Limb (tissue), 2 donors: ENCODE data around the gene HOXC4.
A peak's percentile ranks its signal among the peaks of the same experiment; 100 is the strongest.

ENCODE experiments used
- DNase-seq, 2 donors: peaks; one replicate each; pipeline ENCODE4 v3.0.0-alpha.2; 2016; ENCODE audit errors: extremely low spot score in 2 of 2

Gene HOXC4

GRCh38 chr12:54015018-54015931, 38.4 kb upstream of the HOXC4 start:
- DNase-seq: no peak

GRCh38 chr12:54016051-54016450, 37.6 kb upstream of the HOXC4 start:
- DNase-seq: no peak

- peak; percentile 64 to 79 for DNase-seq
Measured at GRCh38 chr12:54016478-54016964, 37.1 kb upstream of the HOXC4 start.

GRCh38 chr12:54017027-54017788, 36.4 kb upstream of the HOXC4 start:
- peak in 1 of 2 donors; percentile 70 for DNase-seq

GRCh38 chr12:54017878-54018467, 35.7 kb upstream of the HOXC4 start:
- peak; percentile 89 to 93 for DNase-seq

GRCh38 chr12:54018468-54018984, 35.1 kb upstream of the HOXC4 start:
- DNase-seq: peak in 1 of 2 donors; percentile 79

GRCh38 chr12:54019091-54019811, 34.4 kb upstream of the HOXC4 start:
- DNase-seq: peak in 1 of 2 donors; percentile 72

- no peak for DNase-seq
Measured at GRCh38 chr12:54019924-54020590, 33.6 kb upstream of the HOXC4 start.

- no peak for DNase-seq
Measured at GRCh38 chr12:54020591-54021405, 32.8 kb upstream of the HOXC4 start.

- DNase-seq: peak in 1 of 2 donors; percentile 72
Measured at GRCh38 chr12:54021432-54022013, 32.1 kb upstream of the HOXC4 start.

- DNase-seq: no peak
Measured at GRCh38 chr12:54022960-54023884, 30.4 kb upstream of the HOXC4 start.

- no peak for DNase-seq
Measured at GRCh38 chr12:54024127-54024526, 29.5 kb upstream of the HOXC4 start.

- DNase-seq: no peak
Measured at GRCh38 chr12:54024581-54025305, 28.9 kb upstream of the HOXC4 start.

- no peak for DNase-seq
Measured at GRCh38 chr12:54025499-54026405, 27.9 kb upstream of the HOXC4 start.

- DNase-seq: no peak
Measured at GRCh38 chr12:54026640-54027441, 26.8 kb upstream of the HOXC4 start.

GRCh38 chr12:54027442-54027786, 26.2 kb upstream of the HOXC4 start:
- no peak for DNase-seq
